NCI-H2107 treated with DMSO at 0.1 percent for 48 hours (cell line): ENCODE measurements around the gene CD70.
"Not testable (repeated sequence)": the region's sequence is repeated elsewhere in the genome, so short reads cannot be mapped to it uniquely, and the experiment has no call there.

Source experiments
- DNase-seq: peaks from one replicate; lab custom pipeline; 2025; ENCODE audit not compliant: unreplicated experiment; lab: John Stamatoyannopoulos, UW

The CD70 gene

DNA sequence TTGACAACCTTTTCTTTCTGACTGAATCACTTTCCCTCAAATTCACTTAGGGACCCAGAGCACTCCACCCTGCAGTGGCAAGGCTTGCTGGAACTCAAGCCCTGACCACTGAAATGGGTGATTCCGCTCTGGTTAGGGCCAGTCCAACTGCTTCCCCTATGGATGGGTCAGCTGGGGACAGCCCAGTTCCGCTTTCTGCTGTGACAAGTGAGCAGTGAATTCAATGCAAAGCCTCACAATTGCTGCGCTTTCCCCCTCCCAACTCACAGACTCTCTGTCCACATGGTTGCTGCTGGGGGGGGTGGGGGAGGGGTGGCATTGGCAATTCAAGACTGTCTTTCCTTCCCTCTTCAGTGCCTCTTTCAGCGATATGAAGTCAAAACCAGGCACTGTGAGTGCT, 18.7 kb downstream of the CD70 start:
- DNase-seq = no peak

DNA sequence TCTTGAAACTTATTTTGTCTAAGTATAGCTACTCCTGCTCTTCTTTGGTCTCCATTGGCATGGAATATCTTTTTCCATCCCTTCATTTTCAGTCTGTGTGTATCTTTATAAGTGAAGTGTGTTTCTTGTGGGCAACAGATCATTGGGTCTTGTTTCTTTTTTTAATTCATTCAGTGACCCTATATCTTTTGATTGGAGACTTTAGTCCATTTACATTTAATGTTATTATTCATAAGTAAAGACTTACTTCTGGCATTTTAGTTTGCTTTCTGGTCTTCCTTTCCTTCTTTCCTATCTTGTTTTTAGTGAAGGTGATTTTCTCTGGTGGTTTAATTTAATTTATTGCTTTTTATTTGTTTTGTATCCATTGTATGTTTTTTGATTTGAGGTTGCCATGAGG, 19.8 kb downstream of the CD70 start:
- no peak for DNase-seq

DNA sequence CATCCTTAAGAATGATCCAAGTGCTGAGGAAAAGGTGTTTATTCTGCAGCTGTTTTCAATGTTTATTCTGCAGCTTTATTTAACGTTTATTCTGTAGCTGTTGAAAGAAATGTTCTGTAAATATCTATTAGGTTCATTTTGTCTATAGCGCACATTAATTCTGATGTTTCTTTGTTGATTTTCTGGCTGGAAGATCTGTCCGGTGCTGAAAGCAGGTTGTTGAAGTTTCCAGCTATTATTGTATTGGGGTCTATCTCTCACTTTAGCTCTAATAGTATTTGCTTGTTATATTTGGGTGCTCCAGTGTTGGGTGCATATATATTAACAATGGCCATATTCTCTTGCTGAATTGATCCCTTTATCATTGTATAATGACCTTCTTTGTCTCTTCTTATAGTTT, 20.2 kb downstream of the CD70 start:
- no peak for DNase-seq

DNA sequence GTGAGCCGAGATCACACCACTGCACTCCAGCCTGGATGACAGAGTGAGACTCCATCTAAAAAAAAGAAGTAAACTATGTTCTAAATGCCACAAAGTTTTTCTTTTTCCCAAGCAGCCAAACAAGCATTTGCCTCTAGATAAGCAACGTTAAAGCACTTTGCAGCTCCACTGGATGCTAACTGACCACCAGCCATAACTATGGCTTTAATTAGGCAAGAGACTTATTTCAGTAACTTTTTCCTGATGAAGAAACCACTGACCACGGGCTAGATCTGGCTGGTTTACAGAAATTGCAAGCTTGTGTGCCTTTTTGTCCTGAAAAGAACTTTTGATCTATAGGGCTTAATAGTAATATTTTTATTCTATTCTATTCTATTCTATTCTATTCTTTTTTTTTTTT, 22.1 kb downstream of the CD70 start:
- no peak for DNase-seq

DNA sequence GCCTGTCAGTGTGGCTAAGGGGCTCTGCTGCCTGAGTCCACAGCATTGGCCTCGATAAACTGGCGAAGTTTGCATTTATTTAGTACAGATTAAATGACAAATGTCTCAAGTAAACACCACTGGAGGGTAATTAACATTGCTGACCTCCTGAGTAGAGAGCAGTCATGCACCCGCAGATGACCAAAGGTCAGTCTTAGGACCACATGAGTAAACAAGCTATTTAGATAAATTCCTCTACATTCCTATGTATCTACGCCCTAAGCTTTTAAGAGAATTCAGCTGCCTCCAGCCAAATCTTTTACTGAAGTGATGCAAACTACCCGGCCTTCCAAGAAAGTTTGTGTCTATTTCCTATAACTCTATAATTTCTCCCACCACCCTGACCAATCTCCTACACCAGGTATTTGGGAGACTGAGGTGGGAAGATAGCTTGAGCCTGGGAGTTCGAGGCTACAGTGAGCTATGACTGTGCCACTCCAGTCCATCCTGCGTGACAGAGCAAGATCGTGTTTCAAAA, 22.9 kb downstream of the CD70 start:
- no peak for DNase-seq

DNA sequence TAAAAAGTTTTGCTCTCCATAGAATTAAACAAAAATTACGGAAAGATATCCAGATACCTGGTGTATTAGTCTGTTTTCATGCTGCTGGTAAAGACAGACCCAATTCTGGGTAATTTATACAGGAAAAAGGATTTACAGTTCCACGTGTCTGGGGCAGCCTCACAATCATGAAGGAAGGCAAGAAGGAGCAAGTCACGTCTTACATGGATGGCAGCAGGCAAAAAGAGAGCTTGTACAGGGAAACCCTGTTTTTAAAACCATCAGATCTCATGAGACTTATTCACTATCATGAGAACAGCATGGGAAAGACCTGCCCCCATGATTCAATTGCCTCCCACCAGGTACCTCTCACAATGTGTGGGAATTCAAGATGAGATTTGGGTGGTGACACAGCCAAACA, 24.2 kb downstream of the CD70 start:
- not testable (repeated sequence) for DNase-seq

DNA sequence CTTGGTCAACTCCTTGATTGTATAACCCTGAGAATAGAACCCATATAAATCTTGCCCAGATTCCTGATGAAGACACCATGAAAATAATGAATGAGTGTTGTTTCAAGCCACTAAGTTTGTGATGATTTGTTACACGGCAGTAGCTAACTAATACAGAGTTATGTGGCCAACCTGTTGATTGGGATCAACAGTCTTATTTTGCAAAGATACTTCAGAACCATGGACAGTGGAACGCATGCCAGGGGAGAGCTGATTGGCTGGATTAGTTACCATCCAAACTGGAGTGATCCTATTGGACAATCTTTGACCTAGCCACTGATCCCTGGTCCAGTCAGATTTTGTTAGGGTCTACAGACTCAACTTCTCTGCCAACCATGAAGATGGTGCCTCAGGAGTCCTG, 26.6 kb downstream of the CD70 start:
- DNase-seq = no peak

DNA sequence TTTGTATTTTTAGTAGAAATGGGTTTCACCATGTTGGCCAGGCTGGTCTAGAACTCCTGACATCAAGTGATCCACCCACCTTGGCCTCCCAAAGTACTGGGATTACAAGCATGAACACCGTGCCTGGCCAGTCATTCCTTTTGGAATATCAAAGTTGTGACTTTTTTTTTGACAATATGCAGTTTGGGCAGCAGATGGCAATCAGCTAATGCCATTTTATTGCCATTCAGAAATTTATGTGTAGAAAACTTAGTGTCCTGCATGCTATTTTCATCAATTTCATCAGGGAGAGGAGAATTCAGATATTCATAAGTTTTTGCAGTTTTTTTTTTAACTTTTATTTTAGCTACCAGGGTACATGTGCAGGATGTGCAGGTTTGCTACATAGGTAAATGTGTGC, 28.5 kb downstream of the CD70 start:
- not testable (repeated sequence) for DNase-seq

DNA sequence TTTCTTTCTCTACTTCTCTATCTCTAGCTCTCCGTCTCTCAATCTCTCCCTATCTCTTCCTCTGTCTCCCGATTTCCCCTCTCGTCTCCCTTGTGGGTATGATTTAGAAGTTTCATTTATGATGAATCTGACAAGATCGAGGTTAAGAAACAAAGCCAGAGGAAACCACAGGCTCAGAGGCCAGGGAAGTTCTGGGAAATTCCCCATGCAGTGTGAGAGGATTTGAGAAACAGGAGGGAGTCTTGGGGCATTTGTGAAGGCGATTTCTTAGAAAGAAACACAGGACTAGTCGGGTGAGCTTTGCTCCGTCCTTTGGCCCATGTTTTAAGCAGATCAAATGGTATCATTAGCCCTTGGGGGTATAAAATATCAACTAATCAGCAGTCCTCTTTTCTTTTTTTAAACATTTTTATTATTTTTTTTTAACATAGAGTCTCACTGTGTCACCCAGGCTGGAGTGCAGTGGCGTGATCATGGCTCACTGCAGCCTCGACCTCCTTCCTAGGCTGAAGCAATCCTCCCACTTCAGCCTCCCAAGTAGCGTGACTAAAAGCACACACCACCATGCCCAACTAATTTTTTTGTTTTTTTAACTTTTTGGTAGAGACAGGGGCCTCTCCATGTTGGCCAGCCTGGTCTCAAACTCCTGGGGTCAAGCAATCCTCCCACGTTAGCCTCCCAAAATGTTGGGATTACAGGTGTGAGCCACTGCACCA, 34.3 kb downstream of the CD70 start:
- DNase-seq = no peak

DNA sequence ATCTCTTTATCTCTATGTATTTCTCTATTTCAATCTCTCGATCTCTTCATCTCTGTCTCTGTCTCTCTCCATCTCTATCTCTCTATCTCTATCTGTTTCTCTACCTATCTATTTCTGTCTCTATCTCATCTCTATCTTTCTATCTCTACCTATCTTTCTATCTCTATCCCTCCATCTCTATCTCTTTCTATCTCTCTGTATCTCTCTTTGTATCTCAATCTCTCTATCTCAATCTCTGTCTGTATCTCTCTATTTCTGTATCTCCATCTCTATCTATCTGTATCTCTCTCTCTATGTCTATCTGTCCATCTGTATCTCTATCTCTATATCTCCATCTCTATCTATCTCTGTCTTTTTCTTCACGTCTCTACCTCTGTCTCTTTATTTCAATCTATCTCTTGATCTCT, 34.9 kb downstream of the CD70 start:
- no peak for DNase-seq

DNA sequence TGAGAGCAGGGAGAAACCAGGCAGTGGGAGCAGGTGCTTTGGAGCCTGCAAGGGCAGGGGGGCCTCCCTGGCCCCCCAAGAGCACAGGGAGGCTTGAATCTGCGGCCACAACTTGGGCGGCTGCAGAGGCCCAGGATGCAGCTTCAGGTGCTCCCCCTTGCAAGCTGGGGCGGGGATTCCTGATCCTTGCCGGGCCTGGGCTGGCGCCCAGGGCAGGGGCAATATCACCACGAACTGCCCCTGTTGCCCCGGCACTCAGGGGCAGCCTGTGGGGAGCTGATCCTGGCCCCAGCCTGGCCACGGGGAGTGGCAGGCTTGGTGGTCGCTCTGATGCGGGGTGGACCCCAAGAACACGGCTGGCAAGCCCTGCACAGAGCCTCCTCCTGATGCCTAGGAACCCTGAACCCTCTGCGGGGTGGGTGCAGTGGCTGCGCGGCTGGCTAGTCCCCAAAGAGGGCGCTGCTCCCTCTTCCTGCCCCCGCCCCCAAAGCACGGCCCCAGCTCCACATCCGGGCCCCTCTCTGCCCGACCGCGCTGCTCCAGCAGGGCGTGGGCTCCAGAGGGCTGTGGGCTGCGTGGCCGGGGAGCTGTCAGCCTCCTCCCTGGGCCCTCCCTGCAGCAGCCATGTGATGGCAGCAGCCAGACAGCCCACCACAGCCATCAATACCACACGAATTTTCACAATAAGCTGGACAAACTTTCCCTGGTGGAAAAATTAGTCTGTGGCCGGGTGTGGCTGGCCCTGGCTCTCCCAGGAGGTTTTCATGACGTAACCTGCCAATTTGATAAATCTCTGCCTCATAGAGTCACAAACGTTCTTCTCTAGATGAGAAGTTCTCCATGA, 39.1 kb downstream of the CD70 start:
- DNase-seq = no peak

DNA sequence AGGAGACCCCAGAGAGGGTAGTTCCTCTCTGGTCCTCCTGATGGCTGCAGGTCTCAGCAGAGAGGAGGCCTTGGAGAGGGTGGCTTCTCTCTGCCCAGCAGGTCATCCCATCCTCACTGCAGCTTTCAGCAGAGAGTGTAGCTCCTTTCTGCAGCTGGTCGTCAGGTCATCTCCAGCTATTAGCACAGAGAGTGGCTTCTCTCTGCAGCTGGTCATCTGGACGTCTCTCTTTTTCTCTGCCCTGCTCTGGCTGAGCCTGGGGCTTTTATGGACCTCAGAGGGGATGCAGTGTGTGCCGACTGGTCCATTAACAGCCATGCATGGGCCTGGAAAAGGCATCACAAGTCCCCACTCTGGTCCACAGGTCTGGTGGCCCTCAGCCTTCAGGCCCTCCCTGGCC, 39.9 kb downstream of the CD70 start:
- no peak for DNase-seq

DNA sequence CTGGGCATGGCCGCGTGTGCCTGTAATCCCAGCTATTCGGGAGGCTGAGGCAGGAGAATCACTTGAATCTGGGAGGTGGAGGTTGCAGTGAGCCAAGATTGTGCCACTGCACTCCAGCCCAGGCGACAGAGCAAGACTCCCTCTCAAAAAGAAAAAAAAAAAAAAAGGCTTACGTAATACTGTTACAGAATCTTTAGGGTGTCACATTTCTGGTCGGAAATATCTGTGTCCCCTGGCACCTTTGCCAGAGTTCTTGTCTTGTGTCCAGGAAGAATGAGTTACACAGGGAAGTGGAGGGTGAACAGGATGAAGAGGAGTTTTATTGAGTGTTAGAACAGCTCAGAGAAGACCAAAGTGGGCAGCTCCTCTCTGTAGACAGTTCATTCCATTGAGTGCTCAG, 40.3 kb downstream of the CD70 start:
- not testable (repeated sequence) for DNase-seq

DNA sequence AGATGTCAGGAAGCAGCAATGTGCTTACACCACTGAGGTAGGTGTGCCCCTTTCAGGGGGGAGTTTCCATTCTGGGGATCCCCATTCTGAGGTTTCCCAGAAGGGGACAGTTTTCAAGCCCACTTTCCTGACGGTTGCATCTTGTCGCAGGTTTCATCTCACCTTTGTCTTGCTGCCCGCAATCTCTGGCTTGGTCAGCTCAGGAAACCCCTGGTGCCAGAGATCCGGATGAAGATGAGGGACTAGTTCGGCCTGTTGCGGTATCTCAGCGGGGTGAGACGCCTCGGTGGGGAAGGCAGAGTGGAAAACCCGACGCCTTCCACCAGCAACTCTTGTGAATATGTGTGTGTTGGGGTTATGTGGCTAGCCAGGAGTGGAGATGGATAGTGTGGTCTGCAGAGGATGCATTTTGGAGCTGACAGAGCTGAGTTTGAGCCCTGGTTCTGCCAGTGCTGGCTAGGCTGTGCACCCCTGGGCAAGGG, 47.0 kb downstream of the CD70 start:
- no peak for DNase-seq

DNA sequence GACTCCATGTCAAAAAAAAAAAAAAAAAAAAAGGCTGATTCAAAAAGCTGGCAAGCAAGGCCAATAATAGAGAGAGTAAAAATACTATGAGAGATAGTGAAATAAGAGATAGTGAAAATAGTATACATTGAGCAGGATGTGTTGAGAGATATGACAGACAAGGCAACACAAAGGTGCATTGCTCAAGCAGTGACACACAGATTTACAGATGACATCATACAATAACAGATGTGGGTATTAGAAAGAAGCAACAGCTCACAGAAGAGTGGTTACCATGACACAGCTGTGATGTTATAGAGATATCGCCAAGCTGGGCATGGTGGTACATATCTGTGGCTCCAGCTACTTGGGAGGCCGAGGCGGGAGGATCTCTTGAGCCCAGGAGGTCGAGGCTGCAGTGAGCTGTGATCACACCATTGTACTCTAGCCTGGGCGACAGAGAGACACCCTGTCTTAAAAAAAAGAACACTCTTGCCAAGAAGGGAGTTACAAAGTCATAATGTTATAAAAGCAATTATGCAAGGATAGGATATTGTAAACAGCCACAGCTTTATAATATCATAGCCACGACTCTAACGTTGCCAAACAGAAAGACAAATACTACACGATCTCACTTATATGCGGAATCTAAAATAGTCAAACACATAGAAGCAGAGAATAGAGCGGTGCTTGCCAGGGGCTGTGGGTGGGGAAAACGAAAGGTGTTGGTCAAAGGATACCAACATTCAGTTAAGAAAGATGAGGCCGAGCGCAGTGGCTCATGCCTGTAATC, 49.8 kb downstream of the CD70 start:
- DNase-seq = no peak

DNA sequence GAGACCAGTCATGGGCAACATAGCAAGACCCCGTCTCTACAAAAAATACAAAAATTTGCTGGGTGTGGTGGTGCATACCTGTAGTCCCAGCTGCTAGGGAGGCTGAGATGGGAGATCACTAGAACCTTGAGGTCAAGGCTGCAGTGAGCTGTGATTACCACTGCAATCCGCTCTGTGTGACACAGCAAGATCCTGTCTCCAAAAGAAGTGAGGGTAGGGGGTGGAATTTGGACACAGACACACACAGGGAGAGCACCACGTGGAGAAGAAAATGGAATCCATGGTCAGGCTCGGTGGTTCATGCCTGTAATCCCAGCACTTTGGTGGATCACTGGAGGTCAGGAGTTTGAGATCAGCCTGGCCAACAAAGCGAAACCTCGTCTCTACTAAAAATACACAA, 51.4 kb downstream of the CD70 start:
- DNase-seq = no peak
